GM12878 (cell line): Measurements from ENCODE around the gene NFYA. TPM values are rescaled to one million over a fixed set of nuclear protein-coding genes. Genes with fewer than 3 reads are reported as not detected.
A peak's percentile ranks its signal among the peaks of the same experiment; 100 is the strongest.

Experiments used
- ATAC-seq: fragments of 200-7000 bp; cut with Tn5 transposase; 3 replicates; pipeline ENCODE4 v1.9.1; 2020; ENCODE audit warnings: mild to moderate bottlenecking, moderate library complexity
- BruUV-seq: library from RNA; stranded (reverse); fragments of 400-500 nt; replicated peaks from 2 replicates; lab custom pipeline; 2021; lab: Mats Ljungman, UMichigan
- CTCF ChIA-PET: fragments of 300-600 bp; sonication (Branson Sonifier 250); formaldehyde crosslinking; extraction: SDS; loops from one replicate; lab custom pipeline; 2021; ENCODE audit warnings: inconsistent platforms; lab: Yijun Ruan, JAX
- POLR2A ChIA-PET: fragments of 350-600 bp; formaldehyde crosslinking; extraction: SDS; loops from one replicate; lab custom pipeline; 2021; ENCODE audit warnings: inconsistent platforms; lab: Charles Lee
- RAD21 ChIA-PET: fragments of 300-600 bp; sonication (Branson Sonifier 250); formaldehyde crosslinking; loops from one replicate; lab custom pipeline; 2023; ENCODE audit warnings: antibody characterized with exemption; ENCODE audit not compliant: unreplicated experiment; lab: Charles Lee
- SMC1A ChIA-PET: fragments of 300-600 bp; sonication (Branson Sonifier 250); formaldehyde crosslinking; loops from one replicate; lab custom pipeline; 2023; ENCODE audit not compliant: unreplicated experiment, uncharacterized antibody; lab: Charles Lee
- DNase-seq: peaks from one replicate; pipeline ENCODE4 v3.0.0-alpha.2; 2011; ENCODE audit warnings: low read depth, low spot score
- FAIRE-seq: peaks from 3 replicates; lab custom pipeline; 2011; peaks lifted over from hg19 to GRCh38; lab: Jason Lieb, UNC
- H2AFZ ChIP-seq: 2 replicates; pipeline ENCODE4 v1.6.0; 2011; ENCODE audit warnings: low read depth, low read length, control low read depth; ENCODE audit not compliant: control insufficient read depth
- H3K27ac ChIP-seq: 2 replicates; pipeline ENCODE4 v1.5.1; 2011; ENCODE audit warnings: control low read depth; ENCODE audit not compliant: control insufficient read depth, insufficient read depth
- H3K27me3 ChIP-seq, 2 experiments: replicated peaks in 1 of 2; 2 replicates each; pipeline versions ENCODE4 v1.6.0 to v1.6.1; 2011; ENCODE audit warnings: low read length in 1 of 2; ENCODE audit not compliant: control insufficient read depth in 2 of 2, insufficient read depth in 2 of 2
- H3K36me3 ChIP-seq, 2 experiments: 2 replicates each; pipeline ENCODE4 v1.5.1; 2011; ENCODE audit warnings: low read length in 1 of 2; ENCODE audit not compliant: control insufficient read depth in 2 of 2, insufficient read depth in 2 of 2
- H3K4me1 ChIP-seq: 2 replicates; pipeline ENCODE4 v1.6.1; 2011; ENCODE audit warnings: mild to moderate bottlenecking, low read length, moderate library complexity, mixed read lengths; ENCODE audit not compliant: control insufficient read depth, insufficient read depth
- H3K4me2 ChIP-seq: 2 replicates; pipeline ENCODE4 v1.6.0; 2011; ENCODE audit warnings: control low read depth; ENCODE audit not compliant: control insufficient read depth, insufficient read depth
- H3K4me3 ChIP-seq: fragments of 200-600 bp; sonication (generic); 2 replicates; pipeline ENCODE4 v1.5.1; 2016
- H3K79me2 ChIP-seq: 2 replicates; pipeline ENCODE4 v1.6.0; 2011; ENCODE audit warnings: low read length; ENCODE audit not compliant: control insufficient read depth, insufficient read depth
- H3K9ac ChIP-seq: 2 replicates; pipeline ENCODE4 v1.8.0; 2011; ENCODE audit warnings: low read length, control low read depth, mixed read lengths; ENCODE audit not compliant: control insufficient read depth, insufficient read depth
- H3K9me3 ChIP-seq: replicated peaks from 3 replicates; pipeline ENCODE4 v1.5.1; 2011; ENCODE audit warnings: mild to moderate bottlenecking, low read length; ENCODE audit not compliant: control insufficient read depth, insufficient read depth
- H4K20me1 ChIP-seq: 2 replicates; pipeline ENCODE4 v1.6.0; 2011; ENCODE audit not compliant: control insufficient read depth, insufficient read depth
- CBX5 ChIP-seq: sonication (generic); IDR thresholded peaks from 2 replicates; pipeline ENCODE4 v1.6.1; 2016; ENCODE audit warnings: low read depth, moderate library complexity, mild to moderate bottlenecking, inconsistent platforms
- FOXK2 ChIP-seq: fragments of 450-650 bp; IDR thresholded peaks from 2 replicates; pipeline ENCODE4 v1.6.1; 2017; ENCODE audit warnings: mild to moderate bottlenecking, moderate library complexity
- HCFC1 ChIP-seq: fragments of 150-350 bp; IDR thresholded peaks from 2 replicates; pipeline ENCODE4 v1.6.1; 2014; ENCODE audit warnings: low read length
- SUZ12 ChIP-seq: fragments of 200-600 bp; sonication (generic); IDR thresholded peaks from one replicate; pipeline ENCODE4 v1.6.1; 2018; ENCODE audit warnings: antibody characterized with exemption, mild to moderate bottlenecking; ENCODE audit not compliant: unreplicated experiment
- WRNIP1 ChIP-seq: IDR thresholded peaks from 2 replicates; pipeline ENCODE4 v1.6.1; 2011; ENCODE audit warnings: low read depth, low read length, improper control_type of control experiment, borderline replicate concordance
- YY1 ChIP-seq: IDR thresholded peaks from 2 replicates; pipeline ENCODE4 v1.6.1; 2011; ENCODE audit warnings: low read depth, mild to moderate bottlenecking, low read length
- WGBS: methylation state at CpG from one replicate; pipeline ENCODE4 v1.1.6; 2016; ENCODE audit warnings: low lambda C conversion rate; ENCODE audit not compliant: insufficient replicate concordance, insufficient coverage; ENCODE audit errors: missing lambda C conversion rate; 5-methylcytosine and 5-hydroxymethylcytosine counted together
- in situ Hi-C: fragments of 300-500 bp; cut with MboI; formaldehyde crosslinking; loops from 9 replicates; pipeline ENCODE4 v1.14.3; 2018; ENCODE audit warnings: mixed read lengths
- intact Hi-C: fragments of 100-400 bp; cut with micrococcal nuclease; formaldehyde crosslinking; loops from one replicate; pipeline ENCODE4 v1.14.2; 2022; ENCODE audit not compliant: unreplicated experiment
- polyA plus RNA-seq, 11 experiments: library from polyadenylated mRNA; depleted of rRNA in 4 of 11; unstranded in 6 of 11; stranded (reverse) in 5 of 11; fragments of >200 nt; fragmentation: Nextera tagmentation in 4 of 11; fragmentation: Illumina TruSeq in 1 of 11; extraction: Ambion mirVana in 4 of 11; extraction: Trizol in 1 of 11; gene quantifications; 1 replicate in 1 of 11; 2 replicates in 10 of 11; pipeline versions ENCODE4 v1.2.1 to v1.2.3, GENCODE V29; 2011 to 2016; ENCODE audit warnings: inconsistent platforms in 2 of 11, missing spikeins in 2 of 11, low read depth in 1 of 11
- total RNA-seq, 4 experiments: library from RNA; depleted of rRNA in 3 of 4; stranded (reverse); fragments of >200 nt in 3 of 4; fragmentation: Illumina TruSeq in 1 of 4; extraction: Trizol in 1 of 4; gene quantifications; 2 replicates each; pipeline versions ENCODE4 v1.2.1 to v1.2.3, GENCODE V29; 2013 to 2021

The NFYA gene
- total and polyA plus RNA-seq, 10 of the 15 experiments (the other 5 are each of a cell fraction or from before 2014, with no cell fraction given), result 6.4 to 36.5 (median 19.1) TPM

DNA sequence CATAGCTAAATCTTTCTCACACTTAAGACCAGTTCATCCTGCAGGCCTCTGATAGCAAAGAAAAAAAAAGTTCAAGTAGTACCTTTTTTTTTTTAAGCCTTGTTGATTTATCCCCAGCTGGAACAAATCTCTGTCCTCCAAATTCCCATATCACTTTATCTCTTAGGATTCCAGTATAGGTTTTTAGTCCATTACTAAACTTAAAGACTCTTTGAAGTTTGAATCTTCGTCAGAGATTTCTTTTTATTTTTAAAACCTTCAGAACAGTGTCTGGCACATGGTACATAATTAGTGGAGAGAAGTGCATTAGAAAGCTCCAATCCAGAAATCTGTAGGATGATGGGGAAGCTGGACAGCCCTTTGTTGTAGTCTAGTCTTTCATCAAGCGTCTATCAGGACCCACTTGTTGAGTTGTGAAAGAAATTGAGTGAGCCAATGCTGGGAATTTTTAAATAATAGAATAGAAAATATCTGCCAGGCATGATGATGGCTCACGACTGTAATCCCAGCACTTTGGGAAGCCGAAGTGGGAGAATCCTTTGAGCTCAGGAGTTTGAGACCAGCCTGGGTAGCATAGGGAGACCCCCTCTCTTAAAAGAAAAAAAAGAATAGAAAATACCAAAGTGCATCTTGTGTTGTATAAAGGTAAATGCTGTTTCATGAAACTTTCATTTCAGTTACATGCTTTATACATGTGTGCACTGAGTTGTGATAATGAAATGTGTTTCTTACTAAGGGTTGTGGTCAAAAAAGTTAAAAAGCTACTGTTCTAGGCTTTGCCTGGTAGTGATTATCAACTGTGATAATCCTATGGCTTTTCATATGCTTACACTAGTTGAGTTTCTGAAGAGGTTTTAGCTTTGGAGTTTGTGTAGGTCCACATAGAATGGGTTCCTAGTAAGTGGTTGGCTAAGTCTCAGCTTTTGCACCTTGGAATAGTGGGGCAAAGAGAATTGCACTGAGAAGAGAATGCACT lies 3.2 kb downstream of the NFYA start:
- H3K79me2 ChIP-seq, result peaks cover 68% of the 10 kb centered on the region
- CTCF ChIA-PET, result interaction anchor here (0.7 to 2.9 kb wide), 15 partner anchors 7 to 262 kb away, joined by 3 to 14 read pairs (median 4); partner anchors contain the start of gene TREML2
- H3K9ac ChIP-seq, result peak overlapping the region; percentile 22
- no peak for TF ChIP-seq FOXK2
- no peak for TF ChIP-seq YY1
- TF ChIP-seq SUZ12, result no peak
- no peak for TF ChIP-seq WRNIP1
- TF ChIP-seq CBX5, result no peak
- TF ChIP-seq HCFC1, result no peak
- TF ChIP-seq, all 136 proteins: peak for 0
- peak overlapping the region; percentile 88 for H3K4me3 ChIP-seq
- H3K4me1 ChIP-seq, result peaks cover 5% of the 10 kb centered on the region; the same call in 1 of the 2 replicates
- in situ Hi-C loops, result no loop called here
- 100% methylated on average over 4 of the region's 4 CpGs for WGBS
- ATAC-seq, result no peak
- BruUV-seq, result no TSS peak
- SMC1A ChIA-PET, result interaction anchor here (0.7 to 2.9 kb wide), 14 partner anchors 8 to 258 kb away, joined by 3 to 15 read pairs (median 4); no protein-coding TSS in a partner anchor
- no peak for DNase-seq
- no peak overlapping the region for H2AFZ ChIP-seq
- POLR2A ChIA-PET, result interaction anchor here (0.6 to 1.8 kb wide), 10 partner anchors 10 to 244 kb away, joined by 3 to 6 read pairs (median 4); partner anchors contain the start of gene TREML2
- no peak for FAIRE-seq
- peaks cover 4 to 12% of the 10 kb centered on the region in 2 experiments; a peak in 3 of 4 replicates for H3K36me3 ChIP-seq
- peak overlapping the region; percentile 99 for H3K27ac ChIP-seq
- intact Hi-C loops, result loop anchor here (5.0 to 10.0 kb wide), 2 partner anchors 241 to 659 kb away; partner anchors contain the start of gene TFEB
- peak overlapping the region; percentile 59 for H3K4me2 ChIP-seq
- H3K27me3 ChIP-seq, result no peaks in the 10 kb centered on the region
- RAD21 ChIA-PET, result interaction anchor here (1.1 to 3.4 kb wide), 6 partner anchors 48 to 258 kb away, joined by 3 to 14 read pairs (median 4); no protein-coding TSS in a partner anchor
- H3K9me3 ChIP-seq, result no peaks in the 10 kb centered on the region
- H4K20me1 ChIP-seq, result no peaks in the 10 kb centered on the region
